NCI-H146 treated with DMSO at 0.1 percent for 48 hours (cell line): ENCODE data around the gene TSC22D2.
A peak's percentile ranks its signal among the peaks of the same experiment; 100 is the strongest.

Experiments
- DNase-seq: peaks from one replicate; lab custom pipeline; 2025; ENCODE audit not compliant: unreplicated experiment; lab: John Stamatoyannopoulos, UW

TSC22D2 gene

DNA sequence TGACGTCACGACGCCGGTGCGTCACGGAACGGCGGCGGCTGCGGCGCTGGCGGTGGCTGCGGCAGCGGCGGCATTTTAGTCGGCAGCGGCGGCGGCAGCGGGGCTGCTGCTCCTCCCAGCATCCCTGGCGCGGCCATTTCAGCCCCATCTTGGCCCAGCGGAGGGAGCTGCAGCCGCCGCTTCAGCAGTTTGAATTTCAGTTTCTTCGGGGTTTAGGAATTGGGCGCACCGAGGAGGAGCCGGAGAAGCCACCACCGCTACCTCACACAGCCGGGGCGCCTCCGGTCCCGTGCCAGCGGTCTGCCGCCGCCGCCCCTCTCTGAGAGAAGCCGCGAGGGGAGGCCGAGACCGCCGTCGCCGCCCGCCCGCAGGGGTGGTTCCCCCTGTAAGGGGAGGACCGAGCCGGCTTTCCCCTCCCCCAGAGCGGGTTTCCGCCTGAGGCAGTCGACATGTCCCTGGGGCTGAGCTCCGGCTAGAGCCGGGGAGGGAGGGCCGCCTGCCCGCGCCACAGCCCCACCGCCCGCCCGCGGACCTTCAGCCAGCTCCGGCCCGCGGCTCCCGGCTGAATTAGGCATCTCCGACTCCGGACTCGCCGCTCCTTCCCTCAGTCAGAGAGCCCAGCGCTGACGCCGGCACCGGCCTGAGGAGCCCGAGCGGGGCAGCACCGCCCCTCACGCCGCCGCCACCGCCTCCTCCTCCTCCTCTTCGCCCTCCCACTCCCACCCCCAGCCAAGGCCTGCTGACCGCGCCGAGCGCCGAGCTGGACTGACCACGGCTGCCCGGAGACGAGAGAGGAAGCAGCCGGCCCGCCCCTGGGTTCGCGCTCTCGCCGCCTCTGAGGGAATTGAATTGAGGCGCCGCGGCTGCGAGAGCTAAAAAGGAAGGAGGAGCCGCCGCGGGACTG is at the start of gene TSC22D2:
Gene TSC22D2, plus strand, starts transcription at position 78 of the 904 bp plus-strand sequence. CDS start 1,053 bp downstream, outside the sequence.
- DNase-seq, result peak; percentile 88

DNA sequence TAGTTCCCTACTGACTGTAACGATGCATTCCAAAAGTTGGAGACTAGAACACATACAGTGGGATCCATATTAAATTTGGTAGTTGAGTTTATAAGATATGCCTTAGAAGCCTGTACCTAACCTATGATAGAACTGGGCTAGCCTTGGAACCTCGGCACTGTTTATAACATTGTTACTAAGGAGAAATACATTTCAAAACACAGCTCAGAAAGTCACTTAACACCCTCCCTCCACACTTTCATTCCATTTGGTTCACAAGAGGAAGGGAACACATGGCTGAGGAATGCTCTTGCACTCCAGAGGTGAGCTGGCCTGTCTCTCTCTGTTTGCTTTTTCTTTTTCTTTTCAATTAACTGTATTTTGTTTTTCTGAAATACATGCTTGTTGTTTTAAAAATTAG is 48.7 kb upstream of the TSC22D2 start:
- no peak for DNase-seq

DNA sequence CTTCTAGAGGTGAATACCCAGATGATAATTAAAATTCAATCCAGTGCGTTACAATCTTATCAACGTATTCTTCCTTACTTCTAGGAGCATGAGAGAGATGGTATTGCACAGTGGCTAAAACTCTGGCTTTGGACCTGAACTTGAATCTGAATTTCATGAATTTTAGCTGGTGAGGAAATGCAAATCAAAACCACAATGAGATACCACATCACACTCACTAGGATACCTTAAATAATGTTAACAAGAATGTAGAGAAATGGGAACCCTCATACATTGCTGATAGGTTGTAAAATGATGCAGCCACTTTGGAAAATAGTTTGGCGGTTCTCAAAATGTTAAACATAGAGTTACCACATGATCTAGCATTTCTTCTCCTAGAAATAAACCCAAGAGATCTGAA is 47.1 kb upstream of the TSC22D2 start:
- DNase-seq, result no peak

DNA sequence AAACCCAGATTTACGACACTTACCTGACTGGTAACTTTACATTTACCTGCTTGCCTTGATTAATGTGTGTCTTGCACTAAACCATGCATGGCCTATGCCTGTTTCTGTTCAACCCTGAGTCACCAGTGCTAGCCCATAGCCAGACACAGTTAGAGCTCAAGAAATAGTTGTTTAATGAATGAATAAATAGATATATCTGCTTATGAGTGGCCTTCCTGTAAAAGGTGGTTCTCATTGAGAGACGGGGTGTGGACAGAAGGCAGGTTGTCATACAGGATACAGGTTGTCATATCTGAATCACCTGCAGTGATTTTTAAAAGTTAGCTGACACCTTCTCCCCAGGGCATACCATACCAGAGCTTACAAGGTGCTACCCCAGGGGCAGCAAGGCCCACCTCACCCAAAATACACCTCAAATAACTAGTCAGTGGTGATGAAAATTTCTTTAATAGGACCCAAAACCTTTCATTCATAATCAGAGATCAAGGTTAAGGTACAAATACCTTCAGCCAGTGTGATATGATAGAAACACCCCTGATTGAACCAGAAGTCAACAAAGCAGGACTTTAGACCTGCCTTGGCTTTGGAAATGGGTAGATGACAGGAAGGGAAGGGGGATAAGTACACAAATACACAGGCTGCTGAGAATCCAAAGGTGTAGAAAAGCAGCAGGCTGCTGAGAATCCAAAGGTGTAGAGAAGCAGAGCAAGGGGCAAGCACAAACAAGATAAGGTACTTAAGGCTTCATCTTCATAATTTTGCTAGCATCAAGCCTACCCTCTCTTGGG is 45.4 kb upstream of the TSC22D2 start:
- DNase-seq, result no peak

DNA sequence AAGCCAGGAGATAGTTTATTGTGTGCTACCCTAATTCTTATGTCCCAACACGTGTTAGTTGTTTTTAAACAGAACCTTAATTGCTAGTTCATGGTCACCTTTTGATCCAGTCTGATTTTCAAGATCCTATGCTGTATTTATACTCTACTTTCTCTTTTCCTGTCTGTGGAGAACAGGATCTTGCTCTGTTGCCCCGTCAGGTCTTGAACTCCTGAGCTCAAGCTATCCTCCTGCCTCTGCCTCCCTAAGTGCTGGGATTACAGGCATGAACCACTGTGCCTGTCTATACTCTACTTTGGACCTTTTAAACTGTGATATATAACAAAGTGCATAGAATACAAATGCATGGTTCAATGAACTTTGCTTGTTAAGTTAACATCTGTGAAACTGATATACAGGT is 44.7 kb upstream of the TSC22D2 start:
- no peak for DNase-seq

DNA sequence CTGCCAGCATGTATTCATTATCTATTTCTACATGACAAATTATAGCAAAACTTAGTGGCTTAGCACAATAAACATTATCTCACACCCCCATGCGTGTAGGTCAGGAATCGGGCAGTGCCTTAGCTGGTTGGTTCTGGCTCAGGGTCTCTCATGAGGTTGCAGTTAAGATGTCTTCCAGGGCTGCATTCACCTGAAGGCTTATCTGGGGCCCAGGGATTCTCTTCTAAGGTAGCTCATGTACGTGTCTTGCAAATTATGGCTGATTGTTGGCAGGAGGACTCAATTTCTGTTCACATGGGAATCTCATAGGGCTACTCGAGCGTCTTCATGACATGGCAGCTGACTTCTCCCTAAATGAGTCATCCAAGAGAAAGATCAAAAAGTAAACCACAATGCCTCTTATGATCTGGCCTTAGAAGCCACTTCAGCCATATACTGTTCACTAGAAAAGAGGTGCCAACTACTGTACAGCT is 42.9 kb upstream of the TSC22D2 start:
- no peak for DNase-seq

DNA sequence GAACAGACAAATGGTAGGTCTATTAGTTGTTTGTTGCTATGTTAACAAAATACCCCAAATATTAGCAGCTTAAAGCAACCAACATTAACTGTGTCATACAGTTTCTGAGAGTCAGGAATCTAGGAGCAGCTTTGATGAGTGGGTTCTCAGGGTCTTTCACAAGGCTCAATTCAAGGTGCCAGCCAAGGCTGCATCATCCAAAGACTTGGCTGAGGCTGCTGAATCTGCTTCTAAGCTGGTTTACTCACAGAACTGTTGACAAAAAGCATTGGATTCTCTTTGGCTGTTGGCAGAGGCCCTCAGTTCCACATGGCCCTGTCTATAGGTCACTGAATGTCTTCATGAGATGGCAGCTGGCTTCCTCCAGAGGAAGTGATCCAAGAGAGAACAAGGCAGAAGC is 40.3 kb upstream of the TSC22D2 start:
- no peak for DNase-seq

DNA sequence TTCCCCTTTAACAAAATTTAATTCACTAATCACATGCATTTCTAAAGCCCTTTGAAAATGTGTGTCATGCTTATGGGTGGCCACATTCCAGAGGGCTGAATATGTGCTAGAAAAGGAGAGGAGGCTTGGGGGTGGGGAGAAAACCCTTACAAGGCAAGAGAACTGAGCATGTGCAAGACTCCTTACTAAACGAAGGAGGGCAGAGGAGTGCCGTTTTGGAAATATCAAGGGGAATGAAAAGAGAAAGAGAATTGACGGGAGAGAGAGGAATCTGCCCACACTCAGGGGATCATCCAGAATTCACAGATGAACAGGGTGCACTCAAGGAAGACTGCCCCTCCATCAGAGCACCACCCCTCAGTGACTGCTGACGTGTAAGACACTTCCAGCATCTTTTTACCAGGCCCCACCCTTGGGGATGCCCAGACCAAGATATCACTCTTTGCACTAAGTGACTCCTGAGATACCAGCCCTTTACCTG is 37.9 kb upstream of the TSC22D2 start:
- DNase-seq, result no peak

DNA sequence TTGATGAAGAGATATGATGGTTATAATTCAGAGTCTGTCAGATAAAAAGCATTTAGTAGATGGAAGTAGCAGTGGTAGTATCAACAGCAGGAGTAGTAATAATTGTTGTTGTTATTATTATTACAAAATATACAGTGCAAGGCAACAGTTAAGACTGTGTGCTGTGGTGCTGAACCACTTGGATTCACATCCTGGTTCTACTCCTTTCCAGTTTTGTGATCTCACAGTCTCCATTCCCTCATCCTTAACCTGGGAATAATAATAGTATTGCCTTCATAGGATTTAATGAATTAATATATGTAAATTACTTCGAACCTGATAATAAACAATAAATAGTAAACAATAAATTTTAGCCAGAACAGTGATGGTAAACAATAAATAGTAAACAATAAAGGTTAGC is 37.1 kb upstream of the TSC22D2 start:
- no peak for DNase-seq

DNA sequence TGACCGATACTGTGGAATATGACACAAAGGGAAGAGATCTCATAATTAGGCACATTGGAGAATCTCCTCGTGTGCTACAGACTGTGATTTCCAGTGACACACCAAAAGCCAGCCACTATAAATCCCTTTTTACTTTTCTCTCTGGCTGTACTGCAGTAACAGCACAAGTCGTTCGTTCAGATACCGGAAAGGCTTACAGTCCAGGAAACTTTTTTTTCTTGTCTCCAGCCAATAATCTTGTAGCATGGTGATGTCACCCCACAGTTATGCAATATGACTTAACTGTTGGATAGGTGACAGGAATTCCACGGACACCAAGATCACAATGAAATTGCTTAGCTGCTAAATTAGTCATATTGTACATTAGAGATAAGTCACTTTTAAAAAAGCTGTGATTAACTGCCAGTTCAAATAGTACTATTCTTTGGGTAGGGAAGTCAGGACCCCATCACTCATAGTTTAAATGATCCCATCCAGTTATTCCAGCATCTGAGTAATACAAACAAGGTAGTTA is 36.3 kb upstream of the TSC22D2 start:
- no peak for DNase-seq

DNA sequence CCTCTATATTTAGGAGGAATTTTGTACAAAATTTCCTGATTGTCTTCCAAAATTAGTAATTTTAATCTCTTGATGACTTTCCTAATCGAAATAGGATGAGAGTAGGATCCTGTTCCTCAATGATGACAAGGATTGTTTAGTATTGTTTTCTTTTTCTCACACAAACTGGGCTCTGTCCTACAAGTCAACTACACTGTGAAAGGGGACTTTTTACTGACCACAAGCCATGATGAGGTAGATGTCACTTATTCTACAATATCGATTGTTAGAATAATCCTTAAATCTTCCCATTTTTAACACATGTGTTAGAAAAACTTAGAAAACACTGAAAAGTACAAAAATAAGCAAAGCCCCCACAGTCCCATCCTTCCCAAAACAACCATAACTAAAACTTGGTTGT is 35.8 kb upstream of the TSC22D2 start:
- no peak for DNase-seq

DNA sequence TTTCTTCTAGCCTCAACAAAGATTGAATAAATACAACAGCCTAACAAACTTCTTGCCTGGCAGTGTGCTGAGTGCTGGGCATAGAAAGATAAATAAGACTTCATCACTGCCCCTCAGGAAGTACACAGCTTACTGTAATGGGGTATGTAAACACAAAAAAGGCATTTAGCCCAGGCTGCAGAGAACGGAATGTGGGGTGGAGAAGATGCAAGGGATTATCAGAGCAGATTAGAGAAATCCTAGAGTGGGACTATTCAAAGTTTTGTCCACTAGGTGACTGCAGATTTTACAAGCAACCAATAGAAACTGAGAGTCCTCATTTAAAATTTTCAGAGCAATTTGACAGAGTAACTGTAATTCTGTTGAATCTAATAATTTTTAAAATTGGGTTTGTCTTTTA is 35.4 kb upstream of the TSC22D2 start:
- DNase-seq, result no peak

DNA sequence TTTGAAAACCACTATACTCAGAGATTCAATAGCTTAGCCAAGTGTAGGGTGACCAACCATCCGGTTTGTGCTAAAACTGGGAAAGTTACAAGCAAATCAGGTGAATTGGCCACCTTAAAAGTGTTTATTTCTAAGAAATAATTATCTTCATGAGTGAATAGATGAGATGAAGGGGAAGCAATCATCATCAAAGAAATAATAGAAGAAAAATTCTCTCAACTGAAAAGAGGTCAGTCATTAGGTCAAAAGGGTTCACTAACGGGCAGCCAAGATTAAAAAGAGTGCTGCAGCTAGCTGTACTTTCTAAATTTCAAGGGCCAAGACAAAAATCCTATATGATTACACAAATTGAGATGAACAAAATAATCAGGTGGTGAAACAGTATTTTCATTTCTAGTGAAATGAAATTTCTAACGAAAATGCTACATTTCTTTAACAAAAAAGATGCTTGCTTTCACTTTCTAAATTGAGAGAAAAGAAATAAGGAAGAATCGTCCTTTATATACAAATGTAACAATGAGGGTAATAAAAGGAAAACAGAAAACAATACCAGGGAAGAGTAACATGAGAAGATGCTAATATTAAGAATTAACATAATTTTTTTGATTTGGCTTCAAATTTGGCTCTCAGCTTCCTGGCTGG is 34.7 kb upstream of the TSC22D2 start:
- no peak for DNase-seq

DNA sequence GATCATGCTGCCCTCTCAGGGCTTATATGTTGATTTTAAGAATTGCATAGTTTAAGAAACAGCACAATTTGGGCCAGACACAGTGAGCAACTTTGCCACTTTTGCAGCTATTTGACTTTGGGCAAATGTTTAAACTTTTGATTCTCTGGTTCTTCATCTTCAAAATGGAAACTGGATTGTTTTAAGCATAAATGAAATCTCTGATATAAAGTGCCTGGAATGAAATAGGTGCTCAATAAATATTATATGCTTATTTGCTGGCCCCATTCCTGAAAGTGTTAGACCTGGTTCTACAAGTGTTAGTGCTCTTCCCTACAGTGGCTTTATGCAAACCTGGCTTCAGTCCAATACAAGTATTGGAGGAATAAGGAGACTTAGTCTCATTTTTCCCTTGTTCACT is 33.1 kb upstream of the TSC22D2 start:
- no peak for DNase-seq

DNA sequence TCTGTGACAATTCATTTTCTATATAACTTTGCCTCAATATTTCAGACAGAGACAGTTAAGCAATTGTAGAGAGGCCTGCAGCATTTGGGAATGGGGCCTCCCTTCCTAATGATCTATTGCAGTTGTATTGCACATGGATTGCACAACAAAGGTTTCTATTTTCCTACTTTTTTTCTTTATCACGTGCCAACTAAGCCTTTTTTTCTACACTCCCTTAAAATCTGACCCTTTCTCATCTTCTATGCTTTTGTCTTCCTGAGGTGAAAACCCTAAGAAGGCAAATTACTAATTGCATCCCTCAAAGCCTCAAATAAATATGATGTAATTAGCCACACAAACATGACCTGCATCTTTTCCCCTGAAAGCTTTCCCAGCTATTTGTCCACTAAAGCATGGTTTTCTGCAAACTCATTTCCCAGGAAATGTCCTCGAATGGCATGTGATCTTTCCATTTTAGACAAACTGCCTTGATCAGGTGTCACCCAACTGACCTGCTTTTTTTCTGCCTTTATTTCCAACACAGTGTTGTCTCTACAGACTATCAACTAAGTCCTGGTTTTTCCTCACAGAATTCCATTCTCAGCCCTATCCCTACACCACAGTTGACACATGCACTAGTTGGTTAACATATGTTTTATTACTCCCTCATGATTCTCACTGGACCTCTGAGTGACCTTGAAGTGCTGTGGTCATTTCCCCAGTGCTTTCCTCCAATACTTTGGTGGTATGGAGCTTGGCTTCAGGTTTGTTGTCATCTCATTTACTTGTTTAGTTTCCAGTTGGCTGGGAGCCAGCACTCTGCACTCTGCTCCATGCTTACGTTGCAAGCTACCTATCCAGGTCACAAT is 31.9 kb upstream of the TSC22D2 start:
- no peak for DNase-seq

DNA sequence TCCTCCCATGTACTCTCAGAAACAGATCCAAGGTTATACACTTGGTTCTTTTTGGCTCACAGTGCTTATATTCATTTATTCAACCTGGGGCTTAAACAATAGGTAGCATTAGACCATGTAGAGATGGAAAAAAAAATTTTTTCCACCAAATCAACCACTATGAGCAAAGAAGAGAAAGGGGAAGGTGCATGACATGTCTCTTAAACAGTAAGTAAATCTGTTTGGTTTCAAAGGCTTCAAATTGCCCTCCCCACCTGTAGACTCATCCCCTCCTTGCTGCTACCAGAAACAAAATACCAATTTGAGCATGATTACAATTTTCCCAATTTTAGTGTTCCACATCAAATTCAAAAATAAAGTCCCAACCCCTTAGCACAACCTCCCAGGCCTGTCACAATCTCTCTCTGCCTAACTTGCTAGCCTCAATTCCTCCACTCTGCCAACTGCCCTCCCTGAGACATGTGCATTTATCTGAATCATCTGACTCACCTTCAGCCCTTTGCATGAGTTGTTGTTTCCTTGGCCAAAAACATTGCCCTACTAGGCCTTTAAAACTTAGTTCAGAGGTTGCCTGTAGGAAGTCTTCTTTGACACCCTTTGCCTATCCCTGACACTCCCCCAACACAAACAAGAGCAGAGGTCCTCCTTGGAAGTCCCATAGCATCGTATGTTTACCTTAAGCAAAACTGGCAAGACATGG is 30.3 kb upstream of the TSC22D2 start:
- no peak for DNase-seq

DNA sequence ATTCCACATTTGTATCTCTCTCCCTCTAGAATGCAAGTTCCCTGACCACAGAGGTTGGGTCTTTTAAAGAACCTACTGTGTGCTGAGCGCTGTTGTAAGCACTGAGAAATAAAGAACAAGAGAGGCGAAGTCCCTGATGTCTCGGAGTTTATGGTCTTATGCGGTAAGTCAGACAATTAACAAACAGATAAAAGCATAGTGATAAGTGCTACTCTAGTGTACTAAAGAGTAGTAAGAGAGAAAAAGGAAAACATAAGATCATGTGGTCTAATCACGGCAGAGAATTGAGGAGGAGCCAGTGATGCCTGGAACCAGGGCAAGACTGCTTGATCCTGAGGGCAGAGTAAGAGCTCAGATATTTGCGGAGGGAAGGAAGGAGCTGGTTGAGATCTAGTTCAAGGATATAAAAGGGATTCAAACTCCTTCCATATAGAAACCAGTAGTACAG is 29.8 kb upstream of the TSC22D2 start:
- no peak for DNase-seq

DNA sequence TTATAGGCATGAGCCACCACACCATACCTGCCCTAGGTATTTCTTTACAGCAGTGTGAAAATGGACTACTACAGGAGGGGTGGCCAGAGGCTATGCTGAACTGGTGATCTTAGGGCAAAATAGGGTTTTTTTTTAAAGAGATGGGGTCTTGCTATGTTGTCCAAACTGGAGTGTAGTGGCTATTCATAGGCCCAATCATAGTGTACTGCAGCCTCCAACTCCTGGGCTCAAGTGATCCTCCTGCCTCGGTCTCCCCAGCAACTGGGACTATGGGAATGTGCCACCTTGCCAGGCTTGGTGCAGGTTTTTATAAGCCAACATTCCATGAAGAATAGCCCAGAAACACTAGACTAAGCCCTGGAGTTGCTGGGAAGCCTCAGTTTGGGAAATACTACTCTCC is 28.6 kb upstream of the TSC22D2 start:
- no peak for DNase-seq
